PFSK-1 (cell line): ENCODE results near the gene LRRC4C.

Experiments used
- FOXP2 ChIP-seq: optimal IDR thresholded peaks from 2 replicates; pipeline ENCODE3; 2011; ENCODE audit warnings: borderline replicate concordance, control low read depth, inconsistent platforms; ENCODE audit not compliant: insufficient read depth; ENCODE audit errors: extremely low read length, extremely low read depth
- POLR2AphosphoS5 ChIP-seq: IDR thresholded peaks from 2 replicates; pipeline ENCODE4 v1.6.1; 2012; ENCODE audit warnings: low read depth, mild to moderate bottlenecking, control low read depth, low read length, moderate library complexity
- SIN3A ChIP-seq: IDR thresholded peaks from 2 replicates; pipeline ENCODE4 v1.6.1; 2012; ENCODE audit warnings: mild to moderate bottlenecking, low read length, moderate library complexity, borderline replicate concordance; ENCODE audit not compliant: insufficient read depth
- TAF1 ChIP-seq: IDR thresholded peaks from 2 replicates; pipeline ENCODE4 v1.6.1; 2012; ENCODE audit warnings: low read length, control low read depth, borderline replicate concordance; ENCODE audit not compliant: insufficient read depth
- TF ChIP-seq, protein P1 (sequence below), 2 experiments: IDR thresholded peaks; 2 replicates each; pipeline versions ENCODE4 v1.6.1 to v1.8.0; 2011 to 2012; ENCODE audit warnings: low read depth in 2 of 2, low read length in 2 of 2, control low read depth in 1 of 2, inconsistent platforms in 1 of 2, mild to moderate bottlenecking in 1 of 2, moderate library complexity in 1 of 2; ENCODE audit not compliant: insufficient read depth in 1 of 2

DNA sequence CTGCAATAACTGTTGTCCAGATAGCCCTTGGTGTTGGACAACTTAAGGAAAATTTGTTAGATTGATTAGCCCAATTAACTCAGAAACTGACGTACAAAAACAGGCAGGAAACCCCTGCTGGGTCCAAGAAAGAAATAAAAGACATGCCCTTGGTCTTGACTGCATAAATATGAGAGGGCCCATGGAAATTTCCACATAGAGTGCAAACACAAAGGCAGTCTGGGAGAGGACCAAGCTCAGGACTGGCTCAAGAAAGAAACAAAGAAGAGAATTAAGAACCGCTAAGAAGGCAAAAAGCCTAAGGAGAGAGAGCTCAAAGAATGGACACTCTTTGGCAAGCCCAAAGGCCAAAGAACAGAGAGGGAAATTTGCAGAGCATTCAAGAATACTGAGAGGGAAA is 1243.9 kb downstream of the LRRC4C start:
- TF ChIP-seq FOXP2, result no peak
- TF ChIP-seq POLR2AphosphoS5, result no peak
- TF ChIP-seq, protein P1, sequence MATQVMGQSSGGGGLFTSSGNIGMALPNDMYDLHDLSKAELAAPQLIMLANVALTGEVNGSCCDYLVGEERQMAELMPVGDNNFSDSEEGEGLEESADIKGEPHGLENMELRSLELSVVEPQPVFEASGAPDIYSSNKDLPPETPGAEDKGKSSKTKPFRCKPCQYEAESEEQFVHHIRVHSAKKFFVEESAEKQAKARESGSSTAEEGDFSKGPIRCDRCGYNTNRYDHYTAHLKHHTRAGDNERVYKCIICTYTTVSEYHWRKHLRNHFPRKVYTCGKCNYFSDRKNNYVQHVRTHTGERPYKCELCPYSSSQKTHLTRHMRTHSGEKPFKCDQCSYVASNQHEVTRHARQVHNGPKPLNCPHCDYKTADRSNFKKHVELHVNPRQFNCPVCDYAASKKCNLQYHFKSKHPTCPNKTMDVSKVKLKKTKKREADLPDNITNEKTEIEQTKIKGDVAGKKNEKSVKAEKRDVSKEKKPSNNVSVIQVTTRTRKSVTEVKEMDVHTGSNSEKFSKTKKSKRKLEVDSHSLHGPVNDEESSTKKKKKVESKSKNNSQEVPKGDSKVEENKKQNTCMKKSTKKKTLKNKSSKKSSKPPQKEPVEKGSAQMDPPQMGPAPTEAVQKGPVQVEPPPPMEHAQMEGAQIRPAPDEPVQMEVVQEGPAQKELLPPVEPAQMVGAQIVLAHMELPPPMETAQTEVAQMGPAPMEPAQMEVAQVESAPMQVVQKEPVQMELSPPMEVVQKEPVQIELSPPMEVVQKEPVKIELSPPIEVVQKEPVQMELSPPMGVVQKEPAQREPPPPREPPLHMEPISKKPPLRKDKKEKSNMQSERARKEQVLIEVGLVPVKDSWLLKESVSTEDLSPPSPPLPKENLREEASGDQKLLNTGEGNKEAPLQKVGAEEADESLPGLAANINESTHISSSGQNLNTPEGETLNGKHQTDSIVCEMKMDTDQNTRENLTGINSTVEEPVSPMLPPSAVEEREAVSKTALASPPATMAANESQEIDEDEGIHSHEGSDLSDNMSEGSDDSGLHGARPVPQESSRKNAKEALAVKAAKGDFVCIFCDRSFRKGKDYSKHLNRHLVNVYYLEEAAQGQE (IDR thresholded peaks at IDR 0.05; ENCODE audit: insufficient read depth in 1 of 2, low read depth in 2 of 2, low read length in 2 of 2), result no peak
- TF ChIP-seq SIN3A, result no peak
- no peak for TF ChIP-seq TAF1
